SJSA1 (cell line): ENCODE measurements around the gene NANOS2. TPM values are rescaled to one million over a fixed set of nuclear protein-coding genes. Genes with fewer than 3 reads are reported as not detected.

Source experiments
- DNase-seq, 2 experiments: peaks; one replicate each; pipeline ENCODE4 v3.0.0-alpha.2; 2015 to 2020; ENCODE audit warnings: low spot score in 2 of 2, low read depth in 1 of 2
- H3K27ac ChIP-seq: fragments of 250-450 bp; sonication (Bioruptor Pico); 2 replicates; pipeline ENCODE4 v1.5.1; 2020; ENCODE audit warnings: mild to moderate bottlenecking, moderate library complexity
- H3K27me3 ChIP-seq: fragments of 250-450 bp; sonication (Bioruptor Pico); replicated peaks from 2 replicates; pipeline ENCODE4 v1.5.1; 2020; ENCODE audit warnings: mild to moderate bottlenecking, moderate library complexity
- H3K36me3 ChIP-seq: fragments of 250-450 bp; sonication (Bioruptor Pico); 2 replicates; pipeline ENCODE4 v1.5.1; 2020; ENCODE audit warnings: mild to moderate bottlenecking
- H3K4me1 ChIP-seq: fragments of 250-450 bp; sonication (Bioruptor Pico); replicated peaks from 2 replicates; pipeline ENCODE4 v1.6.1; 2021; ENCODE audit warnings: mild to moderate bottlenecking
- H3K4me3 ChIP-seq: fragments of 250-450 bp; sonication (Bioruptor Pico); 2 replicates; pipeline ENCODE4 v1.5.1; 2020; ENCODE audit warnings: mild to moderate bottlenecking
- H3K9me3 ChIP-seq: fragments of 250-450 bp; sonication (Bioruptor Pico); replicated peaks from 2 replicates; pipeline ENCODE4 v1.5.1; 2020; ENCODE audit warnings: mild to moderate bottlenecking
- total RNA-seq: library from RNA; depleted of rRNA; stranded (reverse); fragments of >200 nt; shearing (Covaris generic); gene quantifications from 2 replicates; pipeline ENCODE4 v1.2.3, GENCODE V29; 2014

NANOS2 gene
- total RNA-seq, 1 experiment from 2014 or later, result not detected

DNA sequence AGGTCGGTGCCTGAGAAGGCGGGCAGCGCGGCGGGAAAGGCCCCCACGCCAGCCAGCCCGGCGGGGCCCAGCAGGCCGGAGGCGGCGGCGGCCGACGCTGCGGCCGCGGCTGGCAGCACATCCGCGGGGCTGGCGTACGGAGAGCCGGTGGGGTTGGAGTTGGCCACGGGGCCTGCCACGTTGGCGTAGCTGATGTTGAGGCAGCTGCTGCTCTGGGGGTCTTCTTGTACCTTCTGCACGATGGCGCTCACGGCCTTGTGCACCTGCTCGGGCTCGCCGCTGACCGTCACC is 25.9 kb upstream of the NANOS2 start:
- Histone ChIP-seq H3K4me3 (no peak overlapping the region), H3K27me3 (peaks cover 31% of the 10 kb centered on the region), H3K36me3 (no peaks in the 10 kb centered on the region), H3K4me1 (no peaks in the 10 kb centered on the region), H3K27ac (no peak overlapping the region), H3K9me3 (no peaks in the 10 kb centered on the region)
- no peak for DNase-seq

DNA sequence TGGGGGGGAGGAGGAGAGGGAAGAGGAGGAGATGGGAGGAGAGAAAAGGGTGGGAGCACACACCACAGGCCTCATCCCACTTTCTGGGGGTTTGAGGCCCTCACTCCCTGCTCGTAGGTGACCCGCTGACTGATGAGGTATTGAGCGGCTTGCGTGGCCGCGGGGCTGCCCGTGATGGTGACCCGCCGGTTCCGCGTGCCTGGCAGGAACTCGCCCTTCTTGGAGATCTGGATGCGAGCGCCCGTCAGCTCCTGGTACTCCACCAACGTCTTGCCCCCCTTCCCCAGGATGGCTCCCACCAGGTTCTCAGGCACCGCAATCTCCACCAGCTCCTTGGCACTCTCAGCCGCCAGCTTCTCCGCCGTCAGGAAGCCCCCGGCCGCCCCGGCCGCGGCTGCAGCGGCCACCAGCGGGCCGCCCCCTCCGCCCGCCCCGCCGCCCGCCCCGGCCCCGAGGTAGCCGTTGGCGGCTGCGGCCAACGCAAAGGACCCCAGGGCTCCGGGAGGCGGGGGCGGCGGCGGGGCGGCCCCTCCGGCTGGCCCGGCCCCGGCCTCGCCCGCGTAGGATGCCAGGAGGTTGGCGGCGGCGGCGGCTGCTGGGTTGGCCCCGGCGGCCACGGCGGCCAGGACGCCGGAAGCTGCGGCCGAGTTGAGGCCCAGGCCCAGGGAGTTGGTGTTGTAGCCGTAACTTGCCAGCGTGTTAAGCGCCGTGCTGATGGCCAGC is 25.4 kb upstream of the NANOS2 start:
- DNase-seq, result no peak
- no peak overlapping the region for H3K27ac ChIP-seq
- H3K4me1 ChIP-seq, result no peaks in the 10 kb centered on the region
- H3K9me3 ChIP-seq, result no peaks in the 10 kb centered on the region
- peaks cover 32% of the 10 kb centered on the region for H3K27me3 ChIP-seq
- H3K4me3 ChIP-seq, result no peak overlapping the region
- H3K36me3 ChIP-seq, result no peaks in the 10 kb centered on the region

DNA sequence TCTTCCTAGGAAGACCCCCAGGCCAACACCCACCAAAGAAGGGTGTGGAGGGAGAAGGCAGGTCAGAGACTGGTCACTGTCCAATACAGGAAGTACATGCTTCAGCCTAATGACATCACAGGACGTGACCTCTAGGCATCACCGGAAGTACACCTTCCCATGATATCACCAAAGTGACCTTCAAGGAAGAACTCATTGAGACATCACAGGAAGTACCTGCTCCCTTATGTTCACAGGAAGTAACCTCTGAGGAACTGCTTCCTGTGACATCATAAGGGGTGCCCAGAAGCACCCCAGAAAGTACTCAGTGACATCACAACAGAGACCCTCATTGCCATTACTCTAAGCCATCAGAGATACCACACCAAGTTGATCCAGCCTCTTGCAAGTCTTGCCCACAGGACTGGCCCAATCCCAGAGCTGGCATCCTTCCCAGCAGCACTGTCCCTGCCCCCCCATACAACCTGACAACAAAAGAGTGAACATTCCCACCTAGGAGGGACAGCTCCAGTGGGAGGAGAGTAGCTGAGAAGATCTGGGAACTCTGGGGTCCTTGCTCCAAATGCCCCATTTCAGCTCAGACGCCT is 24.2 kb upstream of the NANOS2 start:
- no peak overlapping the region for H3K4me3 ChIP-seq
- peaks cover 29% of the 10 kb centered on the region for H3K27me3 ChIP-seq
- no peak overlapping the region for H3K27ac ChIP-seq
- no peak for DNase-seq
- no peaks in the 10 kb centered on the region for H3K4me1 ChIP-seq
- H3K9me3 ChIP-seq, result no peaks in the 10 kb centered on the region
- no peaks in the 10 kb centered on the region for H3K36me3 ChIP-seq

DNA sequence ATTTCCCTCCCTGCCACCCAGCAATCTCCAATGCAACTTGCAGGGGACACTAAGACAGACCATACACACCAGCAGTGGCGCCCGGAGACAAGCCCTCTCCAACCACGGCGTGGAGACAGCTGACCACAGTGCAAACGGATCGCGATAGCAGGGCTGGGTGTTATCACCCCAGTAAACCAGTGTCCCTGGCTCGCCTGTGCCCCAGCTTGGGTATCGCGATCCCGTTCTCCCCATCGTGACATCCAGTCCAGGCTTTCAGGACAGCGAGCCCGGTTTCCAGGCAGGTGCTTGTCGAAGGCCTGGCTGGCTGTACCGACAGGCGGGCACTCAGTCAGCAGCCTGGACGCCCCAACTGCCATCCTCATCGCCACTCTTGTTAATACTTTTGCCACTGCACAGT is 20.7 kb upstream of the NANOS2 start:
- Histone ChIP-seq H3K27ac (no peak overlapping the region), H3K9me3 (no peaks in the 10 kb centered on the region), H3K4me3 (no peak overlapping the region), H3K36me3 (no peaks in the 10 kb centered on the region), H3K27me3 (peaks cover 20% of the 10 kb centered on the region), H3K4me1 (no peaks in the 10 kb centered on the region)
- DNase-seq, result no peak

DNA sequence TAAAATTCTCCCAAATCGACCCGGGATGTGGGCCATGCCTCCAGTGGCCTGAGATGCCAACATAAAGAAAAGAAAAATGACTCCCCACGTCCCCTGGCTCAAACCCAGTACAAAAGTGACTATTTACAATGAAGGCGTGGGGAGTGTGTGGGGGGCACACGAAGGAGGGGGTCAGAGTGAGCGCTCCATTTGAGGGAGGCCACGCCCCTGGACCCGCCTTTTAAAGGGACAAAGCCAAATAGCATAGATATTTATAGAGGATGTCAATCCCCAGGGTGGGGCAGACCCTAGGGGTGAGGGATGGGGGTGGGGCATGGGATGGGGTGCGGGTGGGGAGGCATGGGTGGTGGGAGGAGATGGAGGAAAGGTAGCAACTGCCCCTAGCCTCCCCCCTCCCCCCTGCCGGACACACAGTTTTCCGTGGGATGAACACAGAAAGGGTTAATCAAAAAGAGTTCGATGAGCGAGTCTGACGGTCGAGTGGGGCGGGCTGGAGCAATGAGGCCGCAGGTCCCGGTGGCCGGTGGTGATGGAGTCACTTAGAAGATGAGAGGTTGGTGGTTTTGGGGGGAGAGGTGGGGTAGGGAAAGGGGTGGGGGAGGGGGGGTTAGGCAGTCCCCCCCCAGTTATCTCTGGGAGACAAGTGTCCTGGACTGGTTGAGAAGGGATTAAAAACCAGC is 20.1 kb upstream of the NANOS2 start:
- H3K4me3 ChIP-seq, result no peak overlapping the region
- H3K36me3 ChIP-seq, result no peaks in the 10 kb centered on the region
- no peak for DNase-seq
- H3K27me3 ChIP-seq, result peaks cover 20% of the 10 kb centered on the region
- no peaks in the 10 kb centered on the region for H3K9me3 ChIP-seq
- no peak overlapping the region for H3K27ac ChIP-seq
- no peaks in the 10 kb centered on the region for H3K4me1 ChIP-seq

DNA sequence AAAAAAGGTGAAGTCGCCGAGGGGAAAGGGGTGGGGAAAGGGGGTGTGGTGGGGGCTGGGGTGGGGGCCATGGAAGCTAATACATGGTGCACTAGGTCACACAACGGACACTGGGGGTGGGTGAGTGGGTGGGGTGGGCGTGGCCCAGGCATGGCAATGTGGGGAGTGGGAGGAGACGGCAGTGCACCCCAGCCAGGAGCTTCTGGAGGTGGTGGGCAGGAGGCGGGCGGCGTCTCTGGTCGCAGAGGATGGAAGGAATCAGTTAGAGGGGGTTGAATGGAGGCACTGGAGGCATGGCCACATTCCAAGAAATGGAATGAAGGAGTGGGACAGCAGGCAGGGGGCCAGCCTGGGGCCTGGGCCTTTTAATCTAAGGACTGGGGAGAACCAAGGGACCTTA is 19.2 kb upstream of the NANOS2 start:
- no peaks in the 10 kb centered on the region for H3K36me3 ChIP-seq
- H3K27ac ChIP-seq, result no peak overlapping the region
- no peaks in the 10 kb centered on the region for H3K9me3 ChIP-seq
- DNase-seq, result no peak
- peaks cover 20% of the 10 kb centered on the region for H3K27me3 ChIP-seq
- H3K4me3 ChIP-seq, result no peak overlapping the region
- H3K4me1 ChIP-seq, result no peaks in the 10 kb centered on the region

DNA sequence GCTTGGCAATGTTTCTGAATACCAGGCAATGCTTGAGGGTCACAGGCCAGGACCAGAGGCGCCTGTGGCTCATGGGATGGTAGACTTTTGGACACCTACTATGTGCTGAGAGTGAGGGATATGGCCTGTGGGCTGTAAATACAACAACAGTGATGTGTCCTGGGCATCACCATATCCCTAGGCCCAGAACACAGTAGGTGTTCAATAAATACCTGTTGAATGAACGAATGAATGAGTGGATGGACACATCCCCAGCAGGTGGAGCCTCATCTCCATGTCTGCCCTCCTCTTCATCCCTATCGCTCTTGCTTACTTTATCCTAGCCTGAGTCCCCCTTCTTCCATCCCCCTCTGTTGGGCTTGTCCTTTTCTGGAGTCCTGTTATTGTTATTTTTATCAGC is 16.5 kb upstream of the NANOS2 start:
- no peak for DNase-seq
- Histone ChIP-seq H3K9me3 (no peaks in the 10 kb centered on the region), H3K27ac (no peak overlapping the region), H3K27me3 (peaks cover 13% of the 10 kb centered on the region; the same call in 1 of the 2 replicates), H3K4me1 (peaks cover 10% of the 10 kb centered on the region), H3K36me3 (no peaks in the 10 kb centered on the region), H3K4me3 (no peak overlapping the region)

DNA sequence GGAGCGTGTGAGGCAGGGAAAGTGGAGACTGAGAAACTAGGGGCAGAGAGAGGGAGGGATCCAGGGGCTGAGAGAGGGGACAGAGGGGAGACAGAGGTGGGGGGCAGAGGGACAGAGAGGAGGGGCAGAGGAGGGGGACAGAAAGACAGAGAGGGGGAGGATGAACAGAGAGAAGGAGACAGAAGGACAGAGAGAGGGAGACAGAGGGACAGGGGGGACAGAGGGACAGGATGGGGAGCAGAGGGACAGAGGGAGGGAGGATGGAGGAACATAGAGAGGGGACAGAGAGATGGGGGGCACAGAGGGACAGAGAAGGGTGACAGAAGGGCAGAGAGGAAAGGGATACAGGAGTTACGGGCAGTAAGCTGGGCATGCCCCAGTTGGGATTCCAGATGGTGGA is 14.7 kb upstream of the NANOS2 start:
- DNase-seq, result no peak
- Histone ChIP-seq H3K9me3 (no peaks in the 10 kb centered on the region), H3K4me3 (no peak overlapping the region), H3K27me3 (0 out of 2 replicates have a peak, but pooled peaks cover 4% of the 10 kb centered on the region), H3K36me3 (no peaks in the 10 kb centered on the region), H3K4me1 (peaks cover 10% of the 10 kb centered on the region), H3K27ac (no peak overlapping the region)

DNA sequence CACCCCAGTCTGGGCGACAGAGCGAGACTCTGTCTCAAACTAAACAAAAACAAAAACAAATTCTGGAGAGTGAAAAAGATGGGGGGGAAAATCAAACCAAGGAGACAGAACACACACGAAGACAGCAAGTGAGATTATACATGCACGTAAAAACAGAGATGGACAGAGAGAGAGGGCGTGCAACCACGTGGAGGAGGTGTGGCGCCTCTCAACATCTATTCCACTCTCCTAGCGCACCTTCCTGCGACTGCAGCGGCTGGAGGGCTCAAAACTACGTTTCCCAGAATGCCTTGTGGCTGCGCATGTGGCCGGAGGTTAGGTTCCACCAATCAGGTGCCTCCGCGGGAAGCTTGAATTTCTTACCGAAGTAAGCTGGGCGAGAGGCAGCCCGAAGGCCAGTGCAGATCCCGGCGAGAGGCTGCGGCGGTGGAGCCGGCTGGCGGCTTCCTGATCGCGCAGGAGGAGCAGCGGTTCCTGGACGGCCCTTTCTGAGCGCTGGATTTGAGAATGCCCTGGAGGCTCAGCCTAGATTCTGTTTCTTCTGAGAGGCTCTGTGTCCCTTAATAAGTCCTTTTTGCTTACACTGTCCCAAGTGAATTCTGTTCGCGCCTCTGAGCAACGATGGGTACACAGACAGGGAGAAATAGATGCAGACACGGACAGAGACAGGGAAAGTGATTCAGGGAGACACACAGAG is 13.1 kb upstream of the NANOS2 start:
- DNase-seq, result peak; percentile 80 to 94
- Histone ChIP-seq H3K4me1 (peaks cover 10% of the 10 kb centered on the region), H3K27ac (peak overlapping the region; percentile 40; the same call in 1 of the 2 replicates), H3K36me3 (no peaks in the 10 kb centered on the region), H3K27me3 (no peaks in the 10 kb centered on the region), H3K4me3 (peak overlapping the region; percentile 31), H3K9me3 (no peaks in the 10 kb centered on the region)

DNA sequence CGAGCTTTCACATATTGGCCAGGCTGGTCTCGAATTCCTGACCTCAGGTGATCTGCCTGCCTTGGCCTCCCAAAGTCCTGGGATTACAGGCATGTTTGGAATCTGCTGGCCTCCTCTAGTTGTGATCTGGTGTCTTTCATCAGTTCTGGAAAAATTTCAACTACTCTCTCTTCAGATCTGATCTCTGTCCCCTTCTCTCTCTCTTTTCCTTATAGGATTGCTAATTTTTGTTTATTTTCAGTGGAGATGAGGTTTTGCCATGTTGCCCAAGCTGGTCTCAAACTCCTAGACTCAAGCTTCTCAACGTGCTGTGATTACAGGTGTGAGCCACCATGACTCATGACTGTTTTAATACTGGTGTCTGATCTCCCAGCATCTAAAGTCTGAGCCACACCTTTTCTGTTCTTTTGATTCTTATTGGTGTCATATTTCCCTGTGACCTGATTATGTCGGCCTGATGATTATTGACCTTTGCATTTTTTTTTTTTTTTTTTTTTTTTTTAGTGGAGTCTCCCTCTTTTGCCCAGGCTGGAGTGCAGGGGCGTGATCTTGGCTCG is 10.4 kb upstream of the NANOS2 start:
- 0 out of 2 replicates have a peak, but pooled peaks cover 3% of the 10 kb centered on the region for H3K27me3 ChIP-seq
- no peaks in the 10 kb centered on the region for H3K9me3 ChIP-seq
- H3K27ac ChIP-seq, result no peak overlapping the region
- H3K4me1 ChIP-seq, result peaks cover 10% of the 10 kb centered on the region
- no peak overlapping the region for H3K4me3 ChIP-seq
- DNase-seq, result no peak
- no peaks in the 10 kb centered on the region for H3K36me3 ChIP-seq

DNA sequence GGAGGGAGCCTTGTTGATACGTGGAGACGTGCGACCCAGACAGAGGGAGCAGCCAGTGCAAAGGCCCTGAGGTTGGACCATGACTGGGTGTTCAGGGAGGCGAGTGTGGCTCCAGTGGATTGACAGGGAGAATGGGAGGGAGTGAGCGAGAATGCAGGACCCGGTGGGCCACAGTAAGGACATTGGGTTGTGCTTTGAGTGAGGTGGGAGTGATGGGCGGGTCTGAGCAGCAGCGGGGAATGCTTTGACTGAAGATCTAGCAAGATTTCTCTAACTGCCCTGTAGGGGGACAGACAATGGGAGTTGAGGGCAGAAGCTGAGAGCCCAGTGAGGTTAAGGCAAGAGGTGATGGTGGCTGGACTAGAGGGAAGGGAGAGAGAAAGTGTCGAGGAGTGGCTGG is 7.7 kb upstream of the NANOS2 start:
- Histone ChIP-seq H3K4me3 (no peak overlapping the region), H3K9me3 (no peaks in the 10 kb centered on the region), H3K27ac (no peak overlapping the region), H3K4me1 (peaks cover under 1% of the 10 kb centered on the region), H3K27me3 (peaks cover 11% of the 10 kb centered on the region; the same call in 1 of the 2 replicates), H3K36me3 (no peaks in the 10 kb centered on the region)
- no peak for DNase-seq

DNA sequence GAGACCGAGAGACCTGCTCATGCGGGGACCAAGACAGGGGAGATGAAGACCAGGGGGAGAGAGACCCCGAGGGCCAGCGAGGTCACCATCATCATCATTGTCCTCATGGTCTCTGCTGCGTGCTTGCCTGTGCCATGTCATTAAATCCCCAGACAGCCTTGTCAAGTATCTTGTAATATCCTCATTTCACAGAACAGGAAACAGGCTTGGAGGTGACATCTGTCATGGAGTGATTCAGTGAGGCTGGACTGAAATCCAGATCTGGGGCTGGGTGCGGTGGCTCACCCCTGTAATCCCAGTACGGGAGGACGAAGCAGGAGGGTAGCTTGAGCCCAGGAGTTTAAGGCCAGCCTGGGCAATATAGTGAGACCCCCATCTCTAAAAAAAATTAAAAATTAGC is 5.9 kb upstream of the NANOS2 start:
- H3K27me3 ChIP-seq, result peaks cover 11% of the 10 kb centered on the region; the same call in 1 of the 2 replicates
- no peak for DNase-seq
- no peaks in the 10 kb centered on the region for H3K36me3 ChIP-seq
- no peaks in the 10 kb centered on the region for H3K4me1 ChIP-seq
- no peaks in the 10 kb centered on the region for H3K9me3 ChIP-seq
- H3K27ac ChIP-seq, result no peak overlapping the region
- no peak overlapping the region for H3K4me3 ChIP-seq

DNA sequence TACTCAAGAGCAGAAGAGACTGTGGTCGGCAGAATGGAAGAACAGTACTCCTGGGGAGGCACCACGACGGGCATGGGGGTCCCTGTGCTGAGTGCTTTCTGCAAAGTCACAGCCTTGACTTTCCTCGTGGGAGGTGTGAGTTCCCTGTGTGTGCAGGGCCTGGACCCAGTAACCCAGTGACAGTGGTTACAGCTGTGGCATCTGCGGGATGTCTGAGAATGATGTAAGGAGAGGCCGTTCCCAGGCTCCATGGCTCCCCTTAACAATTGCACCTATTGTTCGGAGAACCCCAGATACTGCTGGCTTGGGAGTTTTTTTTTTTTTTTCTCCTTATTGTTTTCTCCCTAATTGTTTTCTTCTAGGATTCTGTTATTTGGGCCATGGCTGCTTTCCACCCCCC is 5.1 kb upstream of the NANOS2 start:
- Histone ChIP-seq H3K36me3 (no peaks in the 10 kb centered on the region), H3K9me3 (no peaks in the 10 kb centered on the region), H3K4me1 (no peaks in the 10 kb centered on the region), H3K27ac (no peak overlapping the region), H3K27me3 (peaks cover 11% of the 10 kb centered on the region; the same call in 1 of the 2 replicates), H3K4me3 (no peak overlapping the region)
- DNase-seq, result no peak
